Measurements from ENCODE around the gene MAN1A1. TPM values are rescaled to one million over a fixed set of nuclear protein-coding genes. Genes with fewer than 3 reads are reported as not detected.

MAN1A1 gene
- polyA plus RNA-seq, 1 donor from 2014 or later = 4.6 TPM

DNA sequence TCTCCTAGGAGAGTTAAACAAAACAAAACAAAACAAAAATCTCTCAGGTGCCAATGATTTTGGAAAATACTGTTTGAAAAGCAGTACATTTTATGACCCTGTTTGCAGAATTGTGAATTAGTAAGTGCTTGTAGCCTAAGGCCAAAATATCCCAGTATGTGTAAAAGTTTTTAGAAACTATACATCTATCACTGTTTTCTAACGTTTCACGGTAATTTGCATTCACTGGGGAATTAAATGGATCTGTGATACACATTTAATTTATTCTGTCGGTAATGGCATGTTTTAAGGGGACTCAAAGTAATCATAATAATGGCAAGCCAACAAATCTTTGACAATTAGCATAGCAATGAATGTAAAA is 175.5 kb downstream of the MAN1A1 start:
- Histone ChIP-seq H3K36me3 (ENCODE audit: insufficient read depth, low read length) (no peaks in the 10 kb centered on the region), H3K9me2 (ENCODE audit: insufficient read depth, low read length) (no peaks in the 10 kb centered on the region), H3K9me3 (ENCODE audit: low read length) (no peaks in the 10 kb centered on the region), H4K20me1 (ENCODE audit: insufficient read depth) (no peaks in the 10 kb centered on the region), H3K4me2 (ENCODE audit: low read length) (no peak overlapping the region), H3K9ac (ENCODE audit: low read length) (no peak overlapping the region), H3K79me2 (replicated peaks; ENCODE audit: insufficient read depth, low read length) (no peaks in the 10 kb centered on the region), H3K27me3 (ENCODE audit: insufficient read depth, low read depth, low read length) (no peaks in the 10 kb centered on the region), H2AFZ (ENCODE audit: low read depth, low read length) (no peak overlapping the region), H3F3A (ENCODE audit: insufficient read depth, low read length, poor library complexity, severe bottlenecking) (no peaks in the 10 kb centered on the region), H3K27ac (ENCODE audit: low read length) (no peak overlapping the region), H3K4me3 (ENCODE audit: low read length) (no peak overlapping the region)
- TF ChIP-seq TAF1 (IDR thresholded peaks at IDR 0.05; ENCODE audit: low read depth) (no peak), POLR2AphosphoS5 (IDR thresholded peaks at IDR 0.05) (no peak), SMC3 (conservative IDR thresholded peaks at IDR 0.05; ENCODE audit: poor library complexity) (no peak), EP300 (conservative IDR thresholded peaks at IDR 0.05; ENCODE audit: poor library complexity, severe bottlenecking) (no peak)
- TF ChIP-seq, protein P1, sequence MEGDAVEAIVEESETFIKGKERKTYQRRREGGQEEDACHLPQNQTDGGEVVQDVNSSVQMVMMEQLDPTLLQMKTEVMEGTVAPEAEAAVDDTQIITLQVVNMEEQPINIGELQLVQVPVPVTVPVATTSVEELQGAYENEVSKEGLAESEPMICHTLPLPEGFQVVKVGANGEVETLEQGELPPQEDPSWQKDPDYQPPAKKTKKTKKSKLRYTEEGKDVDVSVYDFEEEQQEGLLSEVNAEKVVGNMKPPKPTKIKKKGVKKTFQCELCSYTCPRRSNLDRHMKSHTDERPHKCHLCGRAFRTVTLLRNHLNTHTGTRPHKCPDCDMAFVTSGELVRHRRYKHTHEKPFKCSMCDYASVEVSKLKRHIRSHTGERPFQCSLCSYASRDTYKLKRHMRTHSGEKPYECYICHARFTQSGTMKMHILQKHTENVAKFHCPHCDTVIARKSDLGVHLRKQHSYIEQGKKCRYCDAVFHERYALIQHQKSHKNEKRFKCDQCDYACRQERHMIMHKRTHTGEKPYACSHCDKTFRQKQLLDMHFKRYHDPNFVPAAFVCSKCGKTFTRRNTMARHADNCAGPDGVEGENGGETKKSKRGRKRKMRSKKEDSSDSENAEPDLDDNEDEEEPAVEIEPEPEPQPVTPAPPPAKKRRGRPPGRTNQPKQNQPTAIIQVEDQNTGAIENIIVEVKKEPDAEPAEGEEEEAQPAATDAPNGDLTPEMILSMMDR (IDR thresholded peaks at IDR 0.05; ENCODE audit: poor library complexity, severe bottlenecking) = no peak
- TF ChIP-seq, protein P2, sequence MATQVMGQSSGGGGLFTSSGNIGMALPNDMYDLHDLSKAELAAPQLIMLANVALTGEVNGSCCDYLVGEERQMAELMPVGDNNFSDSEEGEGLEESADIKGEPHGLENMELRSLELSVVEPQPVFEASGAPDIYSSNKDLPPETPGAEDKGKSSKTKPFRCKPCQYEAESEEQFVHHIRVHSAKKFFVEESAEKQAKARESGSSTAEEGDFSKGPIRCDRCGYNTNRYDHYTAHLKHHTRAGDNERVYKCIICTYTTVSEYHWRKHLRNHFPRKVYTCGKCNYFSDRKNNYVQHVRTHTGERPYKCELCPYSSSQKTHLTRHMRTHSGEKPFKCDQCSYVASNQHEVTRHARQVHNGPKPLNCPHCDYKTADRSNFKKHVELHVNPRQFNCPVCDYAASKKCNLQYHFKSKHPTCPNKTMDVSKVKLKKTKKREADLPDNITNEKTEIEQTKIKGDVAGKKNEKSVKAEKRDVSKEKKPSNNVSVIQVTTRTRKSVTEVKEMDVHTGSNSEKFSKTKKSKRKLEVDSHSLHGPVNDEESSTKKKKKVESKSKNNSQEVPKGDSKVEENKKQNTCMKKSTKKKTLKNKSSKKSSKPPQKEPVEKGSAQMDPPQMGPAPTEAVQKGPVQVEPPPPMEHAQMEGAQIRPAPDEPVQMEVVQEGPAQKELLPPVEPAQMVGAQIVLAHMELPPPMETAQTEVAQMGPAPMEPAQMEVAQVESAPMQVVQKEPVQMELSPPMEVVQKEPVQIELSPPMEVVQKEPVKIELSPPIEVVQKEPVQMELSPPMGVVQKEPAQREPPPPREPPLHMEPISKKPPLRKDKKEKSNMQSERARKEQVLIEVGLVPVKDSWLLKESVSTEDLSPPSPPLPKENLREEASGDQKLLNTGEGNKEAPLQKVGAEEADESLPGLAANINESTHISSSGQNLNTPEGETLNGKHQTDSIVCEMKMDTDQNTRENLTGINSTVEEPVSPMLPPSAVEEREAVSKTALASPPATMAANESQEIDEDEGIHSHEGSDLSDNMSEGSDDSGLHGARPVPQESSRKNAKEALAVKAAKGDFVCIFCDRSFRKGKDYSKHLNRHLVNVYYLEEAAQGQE (IDR thresholded peaks at IDR 0.05; ENCODE audit: borderline replicate concordance) = no peak

DNA sequence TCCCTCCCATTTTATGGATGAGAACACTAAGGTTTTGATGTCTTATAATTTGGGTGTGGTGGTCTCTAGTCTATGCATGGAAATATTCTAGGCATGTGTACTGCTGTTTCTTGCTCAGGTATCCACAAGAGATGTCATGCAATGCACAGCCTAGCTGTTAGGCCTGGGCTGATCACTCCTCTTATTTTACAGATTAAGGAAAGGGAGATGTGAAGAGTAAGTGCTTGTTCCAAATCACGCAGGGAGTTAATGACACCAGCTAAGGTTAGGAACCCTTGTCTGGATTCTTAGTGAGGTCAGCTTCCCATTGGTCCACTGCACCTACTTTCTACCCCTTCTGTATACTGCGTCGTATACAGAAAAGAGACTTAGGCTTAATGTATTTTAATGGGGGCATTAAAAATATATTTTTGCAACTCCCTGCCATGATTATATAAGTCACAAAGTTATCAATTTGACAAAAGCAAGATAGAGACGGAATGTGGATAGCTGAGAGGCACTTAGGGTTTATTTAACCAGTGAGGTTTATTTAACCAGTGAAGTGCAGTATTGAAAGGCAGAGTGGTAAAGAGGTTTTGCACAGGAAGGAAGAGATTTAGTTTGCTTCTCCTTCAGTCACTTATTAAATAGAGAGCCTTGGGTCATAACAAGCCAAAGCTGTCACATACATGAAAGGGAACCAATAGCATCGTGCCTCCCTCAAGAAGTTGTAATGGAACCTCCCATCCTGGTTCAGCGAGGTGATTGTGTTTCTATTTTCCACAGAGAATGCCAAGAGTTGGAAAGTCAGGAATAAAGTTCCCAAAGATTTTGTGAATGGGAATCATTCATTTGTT is 176.1 kb downstream of the MAN1A1 start:
- H3K9me3 ChIP-seq (ENCODE audit: low read length) = no peaks in the 10 kb centered on the region
- no peak overlapping the region for H3K4me3 ChIP-seq (ENCODE audit: low read length)
- no peak overlapping the region for H2AFZ ChIP-seq (ENCODE audit: low read depth, low read length)
- H3F3A ChIP-seq (ENCODE audit: insufficient read depth, low read length, poor library complexity, severe bottlenecking) = no peaks in the 10 kb centered on the region
- no peaks in the 10 kb centered on the region for H3K79me2 ChIP-seq (replicated peaks; ENCODE audit: insufficient read depth, low read length)
- H4K20me1 ChIP-seq (ENCODE audit: insufficient read depth) = no peaks in the 10 kb centered on the region
- H3K4me2 ChIP-seq (ENCODE audit: low read length) = no peak overlapping the region
- no peak overlapping the region for H3K27ac ChIP-seq (ENCODE audit: low read length)
- H3K36me3 ChIP-seq (ENCODE audit: insufficient read depth, low read length) = no peaks in the 10 kb centered on the region
- no peaks in the 10 kb centered on the region for H3K9me2 ChIP-seq (ENCODE audit: insufficient read depth, low read length)
- no peak overlapping the region for H3K9ac ChIP-seq (ENCODE audit: low read length)
- no peaks in the 10 kb centered on the region for H3K27me3 ChIP-seq (ENCODE audit: insufficient read depth, low read depth, low read length)
- TF ChIP-seq EZH2 (IDR thresholded peaks at IDR 0.05; ENCODE audit: borderline replicate concordance, insufficient read depth, low read length, poor library complexity, severe bottlenecking) = no peak
- no peak for TF ChIP-seq EP300 (conservative IDR thresholded peaks at IDR 0.05; ENCODE audit: poor library complexity, severe bottlenecking)
- no peak for TF ChIP-seq MXI1 (conservative IDR thresholded peaks at IDR 0.05; ENCODE audit: poor library complexity, severe bottlenecking)
- no peak for TF ChIP-seq POLR2AphosphoS5 (IDR thresholded peaks at IDR 0.05)
- TF ChIP-seq SMC3 (conservative IDR thresholded peaks at IDR 0.05; ENCODE audit: poor library complexity) = no peak
- TF ChIP-seq RAD21 (conservative IDR thresholded peaks at IDR 0.05) = no peak
- TF ChIP-seq, protein P2 (IDR thresholded peaks at IDR 0.05; ENCODE audit: borderline replicate concordance) = no peak
- TF ChIP-seq, protein P1 (IDR thresholded peaks at IDR 0.05; ENCODE audit: poor library complexity, severe bottlenecking) = no peak
- TF ChIP-seq TAF1 (IDR thresholded peaks at IDR 0.05; ENCODE audit: low read depth) = no peak

All from neural cell (in vitro differentiated cells).